Kidney (tissue), 14 donors: ENCODE data around the gene AFG1L. TPM values are rescaled to one million over a fixed set of nuclear protein-coding genes. Genes with fewer than 3 reads are reported as not detected.

Experiments used
- DNase-seq, 5 donors: peaks; one replicate each; pipeline ENCODE4 v3.0.0-alpha.2; 2013 to 2020
- FAIRE-seq: peaks from 2 replicates; lab custom pipeline; 2012; peaks lifted over from hg19 to GRCh38; lab: Jason Lieb, UNC
- H3K27ac ChIP-seq, 2 donors: one replicate each; pipeline ENCODE4 v1.7.0; 2013; ENCODE audit warnings: low read depth in 2 of 2, low read length in 2 of 2, inconsistent platforms in 1 of 2
- H3K27me3 ChIP-seq: one replicate; pipeline ENCODE4 v1.7.1; 2013; ENCODE audit warnings: low read length, inconsistent platforms; ENCODE audit not compliant: control insufficient read depth, insufficient read depth
- H3K36me3 ChIP-seq, 3 donors: one replicate each; pipeline versions ENCODE4 v1.7.0 to v1.7.1; 2013; ENCODE audit warnings: low read length in 3 of 3, control low read depth in 1 of 3, inconsistent platforms in 1 of 3; ENCODE audit not compliant: insufficient read depth in 3 of 3, control insufficient read depth in 2 of 3
- H3K4me1 ChIP-seq, 3 donors: one replicate each; pipeline versions ENCODE4 v1.7.0 to v1.7.1; 2013; ENCODE audit warnings: low read length in 3 of 3, inconsistent platforms in 1 of 3, low read depth in 1 of 3; ENCODE audit not compliant: control insufficient read depth in 2 of 3, insufficient read depth in 2 of 3
- H3K4me3 ChIP-seq, 3 donors: one replicate each; pipeline versions ENCODE4 v1.7.0 to v1.8.1; 2013; ENCODE audit warnings: low read length in 3 of 3, control low read depth in 1 of 3, inconsistent platforms in 1 of 3
- H3K9ac ChIP-seq, 3 donors: one replicate each; pipeline versions ENCODE4 v1.7.0 to v1.7.1; 2013; ENCODE audit warnings: low read length in 3 of 3, control low read depth in 1 of 3, inconsistent platforms in 1 of 3
- H3K9me3 ChIP-seq, 3 donors: one replicate each; pipeline versions ENCODE4 v1.7.0 to v1.7.1; 2013; ENCODE audit warnings: low read length in 3 of 3, control low read depth in 1 of 3, inconsistent platforms in 1 of 3; ENCODE audit not compliant: control insufficient read depth in 2 of 3, insufficient read depth in 1 of 3
- CTCF ChIP-seq: IDR thresholded peaks from 3 replicates; pipeline ENCODE4 v1.5.1; 2012; ENCODE audit warnings: mild to moderate bottlenecking, moderate library complexity, borderline replicate concordance; ENCODE audit not compliant: insufficient read depth; ENCODE audit errors: extremely low read depth
- intact Hi-C: fragments of 100-400 bp; cut with DNase I; formaldehyde crosslinking; loops from one replicate; pipeline ENCODE4 v1.11.1; 2022
- polyA plus RNA-seq: library from polyadenylated mRNA; stranded (reverse); fragments of 350-450 nt; fragmentation: Illumina TruSeq; extraction: RNeasy Lipid Tissue Mini Kit (QIAGEN cat#74804); gene quantifications from one replicate; pipeline ENCODE4 v1.2.3, GENCODE V29; 2014; ENCODE audit warnings: low read depth, low replicate concordance; ENCODE audit not compliant: insufficient read depth
- total RNA-seq: library from RNA; stranded (reverse); fragmentation: NEBNext Ultra II Directional; extraction: Animal tissue kit (Norgen Biotek cat#: 25700); gene quantifications from one replicate; pipeline ENCODE4 v1.2.1, GENCODE V29; 2021
- donor health status: control.
- donor health status: control.
- donor health status: control.
- donor health status: control.
- donor health status: control.
- donor health status: DM: yes; HTN: yes; CAD: no.
- donor health status: Normal renal cell carcinoma (clear cell type).

The AFG1L gene
- total and polyA plus RNA-seq, 2 donors from 2014 or later, result 6.8 to 7.0 TPM

GRCh38 chr6:108432792-108433191 is 137.9 kb downstream of the AFG1L start:
- Histone ChIP-seq H3K9ac (no peak overlapping the region), H3K27ac (no peak overlapping the region), H3K27me3 (no peaks in the 10 kb centered on the region), H3K9me3 (no peaks in the 10 kb centered on the region), H3K4me3 (no peak overlapping the region), H3K4me1 (no peaks in the 10 kb centered on the region), H3K36me3 (no peaks in the 10 kb centered on the region)
- TF ChIP-seq CTCF, result no peak
- peak in 2 of 5 donors; percentile 35 to 49 for DNase-seq
- intact Hi-C loops, result no loop called here
- FAIRE-seq, result no peak

GRCh38 chr6:108434222-108434621 is 139.4 kb downstream of the AFG1L start:
- H3K27me3 ChIP-seq, result no peaks in the 10 kb centered on the region
- DNase-seq, result no peak
- H3K27ac ChIP-seq, result no peak overlapping the region
- H3K9ac ChIP-seq, result no peak overlapping the region
- H3K9me3 ChIP-seq, result no peaks in the 10 kb centered on the region
- intact Hi-C loops, result no loop called here
- H3K4me3 ChIP-seq, result no peak overlapping the region
- no peak for FAIRE-seq
- no peak for TF ChIP-seq CTCF
- H3K36me3 ChIP-seq, result no peaks in the 10 kb centered on the region
- H3K4me1 ChIP-seq, result no peaks in the 10 kb centered on the region

GRCh38 chr6:108435391-108435790 is 140.5 kb downstream of the AFG1L start:
- no peak for DNase-seq
- Histone ChIP-seq H3K4me3 (no peak overlapping the region), H3K9me3 (no peaks in the 10 kb centered on the region), H3K36me3 (no peaks in the 10 kb centered on the region), H3K4me1 (no peaks in the 10 kb centered on the region), H3K9ac (no peak overlapping the region), H3K27me3 (no peaks in the 10 kb centered on the region), H3K27ac (no peak overlapping the region)
- TF ChIP-seq CTCF, result no peak
- FAIRE-seq, result no peak
- intact Hi-C loops, result no loop called here

GRCh38 chr6:108436771-108437170 is 141.9 kb downstream of the AFG1L start:
- no peak for TF ChIP-seq CTCF
- no peaks in the 10 kb centered on the region for H3K9me3 ChIP-seq
- H3K9ac ChIP-seq, result no peak overlapping the region
- no peak for DNase-seq
- no peaks in the 10 kb centered on the region for H3K4me1 ChIP-seq
- no peak overlapping the region for H3K27ac ChIP-seq
- H3K27me3 ChIP-seq, result no peaks in the 10 kb centered on the region
- no peaks in the 10 kb centered on the region for H3K36me3 ChIP-seq
- no peak overlapping the region for H3K4me3 ChIP-seq
- intact Hi-C loops, result no loop called here
- no peak for FAIRE-seq
